ENCODE measurements around the gene GNB1.
A peak's percentile ranks its signal among the peaks of the same experiment; 100 is the strongest.
"Not testable (repeated sequence)": the region's sequence is repeated elsewhere in the genome, so short reads cannot be mapped to it uniquely, and the experiment has no call there.

Gene GNB1

DNA sequence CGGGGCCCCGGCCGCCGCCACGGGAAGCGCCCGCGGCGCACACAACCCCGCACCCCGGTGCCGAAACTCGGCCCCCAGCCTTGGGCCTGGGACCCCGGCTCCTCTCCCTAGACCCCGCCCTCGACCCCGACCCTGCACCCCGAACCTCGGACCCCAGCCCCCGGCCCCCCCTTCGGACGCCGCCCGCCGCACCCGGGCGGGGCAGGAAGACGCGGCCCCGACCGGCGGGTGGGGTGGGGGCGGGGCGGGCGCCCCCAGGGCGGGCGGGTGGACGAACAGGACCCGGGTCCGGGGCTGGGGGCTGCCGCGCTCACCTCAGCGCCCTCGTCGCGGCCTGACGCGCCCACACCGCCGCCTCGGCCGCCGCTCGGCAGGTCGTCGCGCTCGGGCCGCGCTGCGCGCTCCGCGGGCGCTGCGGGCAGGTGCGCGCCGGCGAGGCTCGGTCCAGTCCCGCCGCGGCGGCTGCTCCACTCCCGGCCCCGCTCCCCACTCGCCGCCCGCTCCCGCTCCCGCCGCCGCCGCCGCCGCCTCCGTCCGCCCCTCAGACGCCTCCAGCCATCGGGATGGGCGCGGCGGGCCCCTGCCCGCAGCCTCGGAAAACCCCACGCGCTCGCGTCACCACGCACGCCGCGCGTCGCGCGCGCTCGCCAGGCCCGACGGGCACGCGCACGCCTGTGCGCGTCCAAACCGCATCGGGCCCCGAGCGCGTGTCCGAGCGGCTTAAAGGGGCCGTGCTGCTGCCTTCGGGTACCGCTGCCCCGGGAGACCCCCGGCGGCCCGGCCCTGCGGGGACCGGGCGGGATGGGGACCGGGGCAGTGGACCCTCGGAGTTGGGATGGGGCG lies at the start of gene GNB1:
Gene GNB1 (minus strand): TSS at position 582 of the 843 bp plus-strand sequence. CDS start 65,634 bp downstream, outside the sequence.
- peak; percentile 77 for DNase-seq (ENCODE audit: low read depth)

DNA sequence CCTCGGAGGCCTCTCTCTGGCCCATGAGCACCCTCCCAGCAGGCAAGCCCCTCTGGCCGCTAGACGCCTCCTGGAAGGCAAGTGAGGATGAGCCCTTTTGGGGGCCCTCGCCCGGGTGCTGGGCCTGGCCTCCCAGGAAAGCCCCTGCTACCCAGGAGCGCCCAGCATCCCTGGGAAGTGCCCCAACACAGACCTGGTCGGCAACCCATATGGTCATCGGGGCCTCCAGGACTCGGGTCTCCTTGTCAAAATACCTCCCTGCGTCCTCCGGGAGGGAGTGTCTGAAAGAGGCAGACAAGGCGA lies 49.2 kb upstream of the GNB1 start:
- no peak for DNase-seq (ENCODE audit: low read depth)

DNA sequence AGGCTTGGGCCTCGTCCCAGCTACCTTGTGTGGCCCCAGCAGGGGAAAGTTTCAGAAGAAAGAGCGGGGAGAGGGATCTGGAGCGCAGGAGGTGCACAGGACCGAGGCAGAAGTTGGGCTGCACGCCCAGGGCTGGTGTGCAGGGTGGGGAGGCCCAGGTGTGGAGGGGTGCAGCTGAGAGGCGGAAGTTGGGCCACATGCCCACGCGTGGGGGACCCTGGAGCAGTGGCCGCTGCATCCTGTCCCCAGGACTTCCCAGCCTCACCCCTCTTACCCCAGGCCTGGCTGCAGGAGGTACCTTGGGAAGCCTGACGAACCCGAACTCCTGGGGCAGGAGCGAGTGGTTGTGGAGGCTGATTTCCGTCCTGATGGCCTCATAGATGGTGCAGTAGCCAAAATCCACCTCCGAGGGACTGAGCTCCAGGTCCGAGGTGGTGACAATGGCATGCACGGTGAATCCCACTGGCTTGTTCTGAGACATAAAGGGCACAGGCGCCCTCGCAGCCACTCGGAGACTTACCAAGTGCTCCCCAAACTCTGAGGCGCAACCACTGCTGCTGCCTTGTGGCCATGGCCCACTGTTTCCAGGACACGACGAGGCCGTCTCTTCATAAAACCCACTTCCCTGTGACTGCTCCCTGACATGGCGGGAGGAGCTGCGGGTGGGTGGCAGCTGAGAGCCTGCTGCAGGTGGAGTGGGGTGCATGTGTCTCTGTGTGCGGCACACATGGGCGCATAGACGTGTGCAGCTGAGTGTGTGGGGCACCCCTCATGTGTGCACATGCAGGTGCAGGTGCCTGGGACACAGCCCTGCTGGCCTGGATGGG lies 48.6 kb upstream of the GNB1 start:
- DNase-seq (ENCODE audit: low read depth), result no peak

DNA sequence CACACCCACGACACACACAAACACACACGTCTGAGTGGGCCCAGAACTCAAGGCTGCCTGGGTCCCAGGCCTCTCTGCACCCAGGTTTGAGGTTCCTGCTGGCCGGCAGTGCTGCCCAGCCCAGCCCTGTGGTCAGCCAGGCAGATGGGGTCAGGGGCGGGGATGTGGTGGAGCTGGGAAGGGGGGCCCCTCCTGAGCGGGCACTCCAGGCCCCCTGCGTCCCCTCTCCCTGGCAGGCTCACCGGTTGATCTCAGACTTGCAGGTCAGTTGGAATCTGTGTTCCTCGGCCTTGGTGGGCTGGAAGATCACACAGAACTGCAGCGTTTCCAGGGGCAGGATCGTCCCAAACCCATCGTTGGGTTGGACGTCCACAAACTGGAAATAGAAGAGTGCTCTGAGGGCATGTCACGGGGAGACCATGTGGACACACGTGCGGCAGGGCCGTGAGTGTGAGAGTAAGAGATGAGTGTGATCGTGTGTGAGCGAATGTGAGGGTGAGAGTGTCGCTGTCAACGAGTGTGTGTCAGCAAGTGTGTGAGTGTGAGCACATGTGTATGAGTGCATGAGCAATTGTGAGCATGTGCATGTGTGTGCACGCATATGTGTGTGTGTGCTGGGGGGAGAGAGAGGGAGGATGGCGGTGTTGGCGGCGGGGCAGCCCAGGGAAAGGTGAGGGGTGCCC lies 47.9 kb upstream of the GNB1 start:
- no peak for DNase-seq (ENCODE audit: low read depth)

DNA sequence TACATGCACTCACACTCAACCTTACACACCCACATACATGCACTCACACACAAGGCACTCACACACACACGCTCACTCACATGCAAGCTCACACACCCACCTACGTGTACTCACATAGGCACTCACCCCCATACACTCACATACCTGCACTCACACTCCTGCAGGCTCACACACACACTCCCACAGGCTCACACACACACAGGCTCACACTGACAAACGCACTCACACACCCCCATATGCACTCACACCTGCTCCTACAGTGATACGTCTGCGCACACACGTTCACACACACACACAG lies 47.3 kb upstream of the GNB1 start:
- no peak for DNase-seq (ENCODE audit: low read depth)

DNA sequence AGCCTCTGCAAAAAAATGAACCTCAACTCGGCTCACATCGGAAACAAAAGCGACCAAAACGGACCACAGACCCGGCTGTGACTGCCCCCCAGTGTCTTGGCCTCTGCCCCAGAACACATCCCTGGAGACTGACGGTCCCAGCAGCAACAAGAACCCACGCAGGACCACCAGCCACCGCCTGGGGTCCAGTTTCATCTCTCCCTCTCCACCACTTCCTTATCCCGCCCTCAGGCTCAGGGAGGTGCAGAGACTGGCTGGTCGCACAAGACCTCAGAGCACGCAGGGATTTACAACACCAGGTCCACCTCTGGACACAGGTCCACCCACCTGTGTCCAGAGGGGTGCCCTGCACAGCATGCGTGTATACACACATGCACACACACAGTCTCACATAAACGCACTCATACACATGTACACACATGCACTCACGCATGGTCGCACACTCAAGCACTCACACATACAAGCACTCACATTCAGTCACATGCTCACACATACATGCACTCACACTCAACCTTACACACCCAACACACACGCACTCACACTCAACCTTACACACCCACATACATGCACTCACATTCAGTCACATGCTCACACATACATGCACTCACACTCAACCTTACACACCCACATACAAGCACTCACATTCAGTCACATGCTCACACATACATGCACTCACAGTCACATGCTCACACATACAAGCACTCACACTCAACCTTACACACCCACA lies 46.8 kb upstream of the GNB1 start:
- no peak for DNase-seq (ENCODE audit: low read depth)

DNA sequence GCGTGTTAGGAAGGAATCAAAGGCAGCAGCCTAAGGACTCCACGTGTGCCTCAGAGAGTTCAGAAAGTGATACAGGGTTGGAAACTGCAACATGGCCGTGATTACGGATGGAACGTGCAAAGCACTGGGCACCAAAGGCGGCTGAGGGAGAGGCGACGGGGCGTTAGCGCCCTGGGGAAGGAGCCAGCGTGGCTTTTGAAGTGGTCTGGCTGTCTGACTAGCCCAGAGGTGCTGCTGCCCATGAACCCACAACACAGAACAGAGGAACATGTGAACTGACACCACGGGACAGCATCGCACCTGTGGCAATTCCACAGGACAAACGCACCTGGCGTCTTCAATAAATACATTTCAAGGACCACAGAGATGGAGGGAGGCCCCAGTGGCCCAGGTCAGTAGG lies 46.2 kb upstream of the GNB1 start:
- DNase-seq (ENCODE audit: low read depth), result no peak

DNA sequence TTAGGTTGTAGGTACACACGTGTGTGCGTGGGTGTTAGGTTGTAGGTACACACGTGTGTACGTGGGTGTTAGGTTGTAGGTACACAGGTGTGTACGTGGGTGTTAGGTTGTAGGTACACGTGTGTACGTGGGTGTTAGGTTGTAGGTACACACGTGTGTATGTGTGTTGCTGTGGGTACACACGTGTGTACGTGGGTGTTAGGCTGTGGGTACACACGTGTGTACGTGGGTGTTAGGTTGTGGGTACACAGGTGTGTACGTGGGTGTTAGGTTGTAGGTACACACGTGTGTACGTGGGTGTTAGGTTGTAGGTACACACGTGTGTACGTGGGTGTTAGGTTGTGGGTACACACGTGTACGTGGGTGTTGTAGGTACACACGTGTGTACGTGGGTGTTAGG lies 44.0 kb upstream of the GNB1 start:
- DNase-seq (ENCODE audit: low read depth), result not testable (repeated sequence)

DNA sequence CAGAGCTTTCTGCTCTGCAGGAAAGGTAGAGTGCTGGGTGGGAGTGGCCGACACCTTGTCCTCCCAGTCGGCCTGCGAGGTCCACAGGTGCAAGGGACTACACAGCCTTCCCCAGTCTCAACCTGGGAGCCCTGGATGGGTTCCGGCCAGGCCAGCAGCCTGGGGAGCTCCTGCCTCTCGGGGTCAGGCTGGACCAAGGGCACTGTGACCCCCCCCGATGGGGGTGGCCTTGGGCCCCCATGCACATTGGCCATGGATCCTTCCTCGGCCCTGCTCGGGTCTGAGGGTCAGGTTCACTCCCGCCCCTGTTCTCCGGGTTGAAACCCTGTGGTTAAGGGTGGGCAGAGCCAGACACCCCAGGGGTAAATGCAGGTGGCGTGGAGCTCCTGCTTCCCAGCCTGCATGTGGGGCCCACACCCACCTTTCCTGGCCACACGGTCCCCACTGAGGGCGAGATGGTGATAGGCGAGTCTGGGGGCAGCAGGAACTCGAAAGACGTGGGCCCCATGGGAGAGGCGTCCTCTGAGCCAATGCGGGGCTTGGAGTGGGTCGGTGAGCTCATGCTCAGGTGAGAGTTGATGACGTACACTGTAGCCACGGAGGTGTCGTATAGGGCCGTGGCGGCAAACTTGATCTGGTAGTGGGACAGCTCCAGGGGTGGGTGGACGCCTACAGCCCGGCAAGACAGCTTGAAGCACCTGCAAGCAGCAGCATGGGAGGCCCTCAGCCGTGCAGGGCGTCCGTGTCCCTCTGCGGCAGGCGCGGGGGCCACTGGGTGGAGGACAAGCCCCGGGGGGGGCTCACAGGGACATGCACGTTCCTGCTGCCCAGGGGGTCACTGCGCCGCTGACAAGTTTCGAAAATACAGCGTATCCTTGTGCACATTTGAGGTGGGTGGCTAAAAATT lies 39.0 kb upstream of the GNB1 start:
- no peak for DNase-seq (ENCODE audit: low read depth)

DNA sequence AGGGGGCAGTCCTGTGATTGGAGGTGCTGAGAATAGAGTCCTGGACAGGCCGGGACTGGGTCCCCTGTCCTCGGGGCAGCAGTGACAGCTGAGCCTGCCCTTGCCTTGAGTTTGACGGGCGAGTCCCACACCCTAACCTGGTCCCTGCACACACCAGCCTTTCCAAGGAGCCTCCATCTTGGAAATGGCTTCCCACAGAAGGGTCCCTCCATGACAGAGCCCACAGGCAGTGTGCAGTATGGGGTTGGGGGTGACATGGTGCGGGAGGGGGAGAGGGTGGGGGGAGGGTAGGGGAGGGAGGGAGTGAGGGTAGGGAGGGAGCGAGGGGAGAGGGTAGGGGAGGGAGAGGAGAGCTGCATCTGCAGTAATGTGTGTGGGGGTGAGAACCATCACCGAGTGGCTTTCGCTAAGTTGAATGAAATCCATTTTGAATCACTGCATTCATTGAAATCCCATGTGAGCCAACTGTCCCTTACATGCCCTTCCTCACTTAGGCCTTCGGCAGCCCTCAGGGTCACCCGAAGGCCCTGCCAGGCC lies 38.3 kb upstream of the GNB1 start:
- DNase-seq (ENCODE audit: low read depth), result no peak

DNA sequence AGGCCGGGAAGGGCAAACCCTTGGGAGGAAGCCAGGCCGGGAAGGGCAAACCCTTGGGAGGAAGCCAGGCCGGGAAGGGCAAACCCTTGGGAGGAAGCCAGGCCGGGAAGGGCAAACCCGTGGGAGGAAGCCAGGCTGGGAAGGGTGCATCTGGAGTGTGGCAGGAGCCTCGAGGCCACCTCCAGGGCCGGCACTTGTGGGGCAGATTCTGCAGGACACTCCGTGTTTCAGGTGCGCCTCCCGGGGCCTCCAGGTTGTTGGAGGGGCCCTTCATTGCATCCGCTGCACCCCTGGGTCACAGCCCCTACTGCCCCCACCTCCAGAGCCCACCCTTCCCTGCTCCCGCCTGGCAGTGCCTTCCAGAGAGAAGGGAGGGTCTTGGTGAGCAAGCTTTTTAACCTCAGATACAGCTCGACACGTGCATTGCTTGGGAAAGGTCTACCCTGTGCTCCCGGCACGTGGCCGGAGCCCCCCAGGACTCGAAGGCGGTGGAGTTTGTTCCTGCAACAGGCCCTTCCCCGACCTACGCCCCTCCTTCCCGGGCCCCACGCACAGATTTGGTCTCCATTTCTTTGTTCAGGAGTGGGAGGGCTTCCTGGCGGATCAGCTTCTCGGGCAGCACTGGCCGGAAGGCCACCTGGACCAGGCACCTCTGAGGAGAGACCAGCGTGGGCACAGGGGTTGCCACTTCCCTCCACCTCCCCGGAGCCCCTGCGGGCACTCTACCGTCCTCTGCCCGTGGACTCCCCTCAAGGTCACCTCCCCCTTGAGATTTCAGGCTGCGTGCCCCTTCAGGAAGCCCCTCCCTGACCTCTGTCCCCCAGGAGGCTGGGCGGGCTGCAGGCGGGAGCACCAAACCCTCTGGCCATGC lies 37.6 kb upstream of the GNB1 start:
- no peak for DNase-seq (ENCODE audit: low read depth)

DNA sequence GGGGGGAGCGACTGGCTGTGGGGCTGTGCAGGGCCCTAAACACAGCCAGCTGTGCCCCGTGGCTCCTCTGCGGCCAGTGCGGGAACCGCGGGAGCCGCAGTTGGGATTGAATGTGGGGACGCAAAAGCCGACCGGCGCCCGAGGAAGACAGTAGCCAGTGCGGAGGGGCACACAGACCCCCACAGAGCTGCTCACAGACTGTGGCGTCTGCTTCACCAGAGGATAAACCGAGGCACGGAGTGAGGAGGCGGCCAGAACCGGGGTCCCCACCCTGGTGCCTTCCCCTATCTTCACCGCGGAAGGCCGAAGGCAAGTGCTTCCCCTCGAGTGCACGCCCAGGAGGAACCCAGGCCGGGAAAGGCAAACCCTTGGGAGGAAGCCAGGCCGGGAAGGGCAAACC lies 36.9 kb upstream of the GNB1 start:
- DNase-seq (ENCODE audit: low read depth), result no peak

DNA sequence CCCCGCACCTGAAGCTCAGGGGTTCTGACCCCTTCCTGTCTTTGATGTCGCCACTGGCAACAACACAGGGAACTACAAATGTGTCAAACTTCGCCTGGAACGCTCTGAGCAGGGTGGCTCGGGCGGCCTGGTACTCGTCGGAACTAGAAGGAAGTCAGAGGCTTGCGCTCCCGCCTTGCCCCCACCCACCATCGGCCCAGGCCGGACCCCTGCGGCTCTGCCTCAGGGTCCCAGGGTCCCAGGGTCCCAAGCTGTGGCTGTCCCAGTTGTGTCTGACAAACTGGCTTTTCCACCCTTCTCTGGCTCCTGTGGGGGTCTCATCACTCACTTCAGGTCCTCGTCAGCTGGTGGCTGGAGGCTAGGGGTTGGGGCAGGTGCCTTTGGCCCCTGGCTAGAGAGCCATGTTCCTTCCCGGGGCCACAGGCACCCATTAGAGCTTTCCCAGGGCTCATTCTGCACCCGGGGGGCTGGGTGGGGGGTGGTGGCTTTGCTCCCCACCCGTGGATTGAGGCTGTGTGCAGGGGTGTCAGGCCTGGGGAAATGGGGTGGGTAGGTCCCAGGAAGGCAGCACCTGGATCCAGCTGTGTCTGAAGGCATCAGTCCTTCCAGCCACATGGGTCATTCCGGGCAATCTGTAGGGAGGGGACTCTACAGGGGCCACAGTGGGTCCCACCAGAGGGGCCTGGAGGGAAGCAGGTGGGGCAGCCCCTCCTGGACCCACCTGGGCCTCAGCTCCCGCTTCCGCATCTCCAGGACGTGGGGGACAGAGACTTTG lies 36.2 kb upstream of the GNB1 start:
- no peak for DNase-seq (ENCODE audit: low read depth)

DNA sequence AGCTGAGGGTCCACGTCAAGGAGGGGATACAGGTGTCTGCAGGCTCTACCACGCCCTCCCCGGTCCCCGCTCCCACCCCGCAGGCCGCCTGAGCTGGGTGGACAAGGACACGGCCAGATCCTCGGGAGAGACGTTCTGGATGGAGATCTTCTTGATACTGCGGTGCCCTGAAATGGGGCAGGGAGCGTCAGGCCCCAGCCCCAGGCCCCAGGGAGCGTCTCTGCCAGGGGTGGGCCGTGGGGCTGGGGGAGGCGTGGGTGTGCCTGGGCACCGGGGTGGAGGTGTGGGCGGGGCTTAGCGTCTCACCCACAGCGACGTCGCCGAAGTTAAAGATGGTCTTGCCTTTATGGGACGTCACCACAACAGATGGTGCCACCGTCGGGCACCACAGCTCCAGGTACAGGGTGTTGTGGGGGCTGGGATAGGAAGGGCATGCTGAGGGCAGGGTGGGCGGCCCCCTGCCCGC lies 35.5 kb upstream of the GNB1 start:
- DNase-seq (ENCODE audit: low read depth), result no peak

DNA sequence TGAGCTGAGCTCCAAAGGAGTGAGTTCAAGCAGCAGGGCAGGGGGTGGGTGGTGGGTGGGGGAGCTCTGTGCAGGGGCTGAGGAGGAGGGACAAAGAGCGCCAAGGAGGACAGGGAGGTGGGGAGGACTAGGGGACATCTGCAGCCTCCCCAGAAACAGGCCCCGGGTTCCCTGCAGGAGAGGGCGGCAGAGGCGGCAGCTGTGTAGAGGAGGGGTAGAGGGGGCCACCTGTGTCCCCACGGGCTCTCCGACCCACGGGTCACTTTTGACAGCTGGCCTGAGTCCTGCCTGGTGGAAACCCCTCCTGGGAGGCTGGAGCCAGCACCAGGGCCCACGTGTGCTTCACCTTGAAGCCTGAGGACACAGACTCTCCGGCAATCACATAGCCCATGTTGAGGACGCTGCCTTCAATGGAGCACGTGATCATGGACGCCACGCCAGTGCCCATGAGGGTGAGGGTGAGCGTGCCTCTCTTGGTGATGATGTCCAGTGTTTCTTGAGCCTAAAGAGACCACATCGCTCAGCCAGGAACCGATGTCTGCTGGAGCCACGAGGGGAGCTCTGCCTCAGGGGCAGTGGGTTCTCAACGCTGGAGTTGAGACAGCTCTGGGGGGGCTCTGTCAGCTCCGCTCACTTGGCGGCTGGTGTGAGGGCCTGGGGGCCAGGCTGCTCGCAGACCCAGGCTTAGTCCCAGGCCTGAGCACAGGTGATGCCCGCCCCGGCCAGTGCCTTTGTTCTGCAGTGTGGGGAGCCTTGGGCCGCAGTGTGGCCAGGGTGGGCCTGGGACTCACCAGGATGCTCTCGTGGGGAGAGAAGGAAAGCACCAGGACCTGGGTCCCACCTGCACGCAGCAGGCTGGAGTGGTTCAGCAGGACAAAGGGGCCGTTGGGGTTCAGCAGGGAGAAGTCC lies 34.8 kb upstream of the GNB1 start:
- DNase-seq (ENCODE audit: low read depth), result no peak

DNA sequence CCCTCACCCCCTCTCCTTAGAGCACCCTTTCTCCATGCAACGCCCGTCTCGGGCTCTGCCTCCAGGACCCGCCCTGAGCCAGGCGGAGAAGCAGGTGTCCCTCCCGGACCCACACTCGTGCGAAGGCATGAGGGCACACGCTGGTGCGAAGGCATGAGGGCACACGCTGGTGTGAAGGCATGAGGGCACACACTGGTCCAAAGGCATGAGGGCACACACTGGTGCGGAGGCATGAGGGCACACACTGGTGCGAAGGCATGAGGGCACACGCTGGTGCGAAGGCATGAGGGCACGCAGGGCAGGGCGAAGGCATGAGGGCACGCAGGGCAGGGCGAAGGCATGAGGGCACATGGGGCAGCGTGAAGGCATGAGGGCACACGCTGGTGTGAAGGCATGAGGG lies 34.0 kb upstream of the GNB1 start:
- DNase-seq (ENCODE audit: low read depth), result no peak

DNA sequence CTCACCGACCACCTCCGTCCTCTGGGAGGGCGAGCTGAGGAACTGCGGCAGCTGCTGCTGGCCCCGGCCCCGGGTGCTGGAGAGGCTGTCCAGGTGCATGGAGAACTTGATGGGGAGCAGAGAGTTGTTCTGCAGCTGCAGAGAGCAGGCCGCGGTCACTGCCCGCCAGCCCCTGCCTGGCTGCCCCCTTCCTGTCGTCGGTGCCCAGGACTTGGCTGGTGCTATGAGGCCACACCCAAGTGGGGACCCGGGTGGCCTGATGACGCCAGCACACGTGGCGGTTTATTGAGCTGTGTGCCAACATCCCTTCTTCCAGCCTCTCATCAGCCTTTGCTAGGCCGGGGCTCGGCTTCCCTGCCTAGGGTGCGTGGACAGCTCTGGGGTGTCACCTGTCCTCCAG lies 33.5 kb upstream of the GNB1 start:
- no peak for DNase-seq (ENCODE audit: low read depth)

Measured in stimulated activated CD8-positive, alpha-beta memory T cell treated with anti-CD3 and anti-CD28 coated beads, Interleukin-4, amount 100 ng/mL, for 24 hours (primary cell).